K562 (cell line): Measurements from ENCODE around the gene DPH7. TPM values are rescaled to one million over a fixed set of nuclear protein-coding genes. Genes with fewer than 3 reads are reported as not detected.

Source experiments
- CREM ChIP-seq: IDR thresholded peaks from 2 replicates; pipeline ENCODE4 v1.6.1; 2014; ENCODE audit warnings: antibody characterized with exemption, low read depth
- CSDE1 ChIP-seq, 2 experiments: fragments of 450-650 bp; IDR thresholded peaks; 2 replicates each; pipeline ENCODE4 v1.6.1; 2016; ENCODE audit warnings: mild to moderate bottlenecking in 1 of 2
- EGR1 ChIP-seq: fragments of 450-650 bp; conservative IDR thresholded peaks from 2 replicates; pipeline ENCODE4 v1.6.1; 2017; ENCODE audit warnings: mild to moderate bottlenecking
- FOSL1 ChIP-seq: fragments of 200-800 bp; sonication (Bioruptor generic); conservative IDR thresholded peaks from 2 replicates; pipeline ENCODE4 v1.6.1; 2016; ENCODE audit warnings: missing genetic modification characterization, missing compliant biosample characterization
- GATAD2A ChIP-seq: fragments of 450-650 bp; IDR thresholded peaks from 2 replicates; pipeline ENCODE4 v1.6.1; 2017
- GTF2A2 ChIP-seq: IDR thresholded peaks from 2 replicates; pipeline ENCODE4 v1.6.1; 2016; ENCODE audit warnings: mild to moderate bottlenecking, missing genetic modification characterization, missing compliant biosample characterization
- HDAC8 ChIP-seq: fragments of 450-650 bp; IDR thresholded peaks from 2 replicates; pipeline ENCODE4 v1.6.1; 2016; ENCODE audit warnings: mild to moderate bottlenecking, missing genetic modification characterization, moderate library complexity, missing compliant biosample characterization
- HDGF ChIP-seq: fragments of 450-650 bp; IDR thresholded peaks from 2 replicates; pipeline ENCODE4 v1.6.1; 2016
- IFI16 ChIP-seq: fragments of 250-450 bp; sonication (Bioruptor Pico); IDR thresholded peaks from 2 replicates; pipeline ENCODE4 v2.1.2; 2022; ENCODE audit warnings: mild to moderate bottlenecking, inconsistent platforms
- MTF1 ChIP-seq: fragments of 250-450 bp; sonication (Bioruptor Pico); IDR thresholded peaks from 2 replicates; pipeline ENCODE4 v1.9.0; 2021; ENCODE audit warnings: moderate library complexity, mild to moderate bottlenecking, inconsistent platforms, borderline replicate concordance
- NFE2L1 ChIP-seq: fragments of 450-650 bp; IDR thresholded peaks from 2 replicates; pipeline ENCODE4 v1.6.1; 2016; ENCODE audit warnings: missing genetic modification characterization, low read depth, mild to moderate bottlenecking, missing compliant biosample characterization, moderate library complexity, borderline replicate concordance
- PTTG1 ChIP-seq: fragments of 450-650 bp; IDR thresholded peaks from 2 replicates; pipeline ENCODE4 v1.6.1; 2016; ENCODE audit warnings: low read depth, mild to moderate bottlenecking, missing genetic modification characterization, missing compliant biosample characterization
- RFX1 ChIP-seq: fragments of 450-650 bp; IDR thresholded peaks from 2 replicates; pipeline ENCODE4 v1.6.1; 2016; ENCODE audit warnings: mild to moderate bottlenecking, moderate library complexity
- RFX7 ChIP-seq: fragments of 250-450 bp; sonication (Bioruptor Pico); IDR thresholded peaks from 2 replicates; pipeline ENCODE4 v1.5.1; 2021; ENCODE audit warnings: mild to moderate bottlenecking
- TCFL5 ChIP-seq: fragments of 250-450 bp; sonication (Bioruptor Pico); conservative IDR thresholded peaks from 2 replicates; pipeline ENCODE4 v1.6.1; 2021; ENCODE audit warnings: mild to moderate bottlenecking, moderate library complexity, matching md5 sums
- TEAD1 ChIP-seq, 2 experiments: fragments of 450-650 bp in 1 of 2; sonication (generic) in 1 of 2; formaldehyde crosslinking; IDR thresholded peaks; 2 replicates each; pipeline versions ENCODE4 v1.4.0 to v1.8.0; 2020 to 2022; ENCODE audit warnings: mild to moderate bottlenecking in 2 of 2, missing genetic modification reagents in 1 of 2
- ZBTB17 ChIP-seq: fragments of 450-650 bp; formaldehyde crosslinking; IDR thresholded peaks from 2 replicates; pipeline ENCODE4 v1.4.0; 2020; ENCODE audit warnings: mild to moderate bottlenecking
- ZNF175 ChIP-seq: fragments of 200-800 bp; sonication (Bioruptor generic); IDR thresholded peaks from 2 replicates; pipeline ENCODE4 v1.6.1; 2016; ENCODE audit warnings: low read depth, mild to moderate bottlenecking, missing genetic modification characterization, missing compliant biosample characterization
- ZNF232 ChIP-seq: sonication (generic); formaldehyde crosslinking; IDR thresholded peaks from 2 replicates; pipeline ENCODE4 v1.8.0; 2022; ENCODE audit warnings: mild to moderate bottlenecking, missing genetic modification reagents
- ZNF77 ChIP-seq: fragments of 250-450 bp; sonication (Bioruptor Pico); IDR thresholded peaks from 2 replicates; pipeline ENCODE4 v1.5.0; 2020
- polyA plus RNA-seq, 8 experiments: library from polyadenylated mRNA; depleted of rRNA in 4 of 8; stranded (reverse) in 5 of 8; unstranded in 3 of 8; fragments of >200 nt; fragmentation: Nextera tagmentation in 2 of 8; fragmentation: Illumina TruSeq in 1 of 8; extraction: Ambion mirVana in 2 of 8; extraction: Trizol in 1 of 8; gene quantifications; 2 replicates each; pipeline versions ENCODE4 v1.2.1 to v1.2.3, GENCODE V29; 2011 to 2014; ENCODE audit warnings: inconsistent platforms in 1 of 8, missing spikeins in 1 of 8
- total RNA-seq, 7 experiments: library from RNA; depleted of rRNA in 6 of 7; stranded (reverse); fragments of >200 nt in 6 of 7; fragmentation: Illumina TruSeq in 2 of 7; extraction: Trizol in 2 of 7; gene quantifications; 2 replicates each; pipeline versions ENCODE4 v1.2.1 to v1.2.3, GENCODE V29; 2011 to 2021; ENCODE audit warnings: low replicate concordance in 1 of 7
- TF ChIP-seq, protein P1 (sequence below): sonication (generic); formaldehyde crosslinking; IDR thresholded peaks from 2 replicates; pipeline ENCODE4 v1.9.0; 2022; ENCODE audit warnings: mild to moderate bottlenecking, missing genetic modification reagents
- TF ChIP-seq, protein P2 (sequence below): fragments of 450-650 bp; IDR thresholded peaks from 2 replicates; pipeline ENCODE4 v1.6.1; 2017; ENCODE audit warnings: antibody characterized with exemption, mild to moderate bottlenecking
- TF ChIP-seq, protein P3 (sequence below), 3 experiments: IDR thresholded peaks in 2 of 3; conservative IDR thresholded peaks in 1 of 3; 2 replicates each; pipeline ENCODE4 v1.5.1; 2011 to 2012; ENCODE audit warnings: low read length in 3 of 3, mild to moderate bottlenecking in 3 of 3, control low read depth in 2 of 3, improper control_type of control experiment in 1 of 3, inconsistent platforms in 1 of 3, low read depth in 1 of 3, mixed read lengths in 1 of 3, moderate library complexity in 1 of 3; ENCODE audit not compliant: insufficient read depth in 2 of 3

The DPH7 gene
- total and polyA plus RNA-seq, 9 of the 15 experiments (the other 6 are each of a cell fraction or from before 2014, with no cell fraction given), result 13.9 to 68.6 (median 41.3) TPM

DNA sequence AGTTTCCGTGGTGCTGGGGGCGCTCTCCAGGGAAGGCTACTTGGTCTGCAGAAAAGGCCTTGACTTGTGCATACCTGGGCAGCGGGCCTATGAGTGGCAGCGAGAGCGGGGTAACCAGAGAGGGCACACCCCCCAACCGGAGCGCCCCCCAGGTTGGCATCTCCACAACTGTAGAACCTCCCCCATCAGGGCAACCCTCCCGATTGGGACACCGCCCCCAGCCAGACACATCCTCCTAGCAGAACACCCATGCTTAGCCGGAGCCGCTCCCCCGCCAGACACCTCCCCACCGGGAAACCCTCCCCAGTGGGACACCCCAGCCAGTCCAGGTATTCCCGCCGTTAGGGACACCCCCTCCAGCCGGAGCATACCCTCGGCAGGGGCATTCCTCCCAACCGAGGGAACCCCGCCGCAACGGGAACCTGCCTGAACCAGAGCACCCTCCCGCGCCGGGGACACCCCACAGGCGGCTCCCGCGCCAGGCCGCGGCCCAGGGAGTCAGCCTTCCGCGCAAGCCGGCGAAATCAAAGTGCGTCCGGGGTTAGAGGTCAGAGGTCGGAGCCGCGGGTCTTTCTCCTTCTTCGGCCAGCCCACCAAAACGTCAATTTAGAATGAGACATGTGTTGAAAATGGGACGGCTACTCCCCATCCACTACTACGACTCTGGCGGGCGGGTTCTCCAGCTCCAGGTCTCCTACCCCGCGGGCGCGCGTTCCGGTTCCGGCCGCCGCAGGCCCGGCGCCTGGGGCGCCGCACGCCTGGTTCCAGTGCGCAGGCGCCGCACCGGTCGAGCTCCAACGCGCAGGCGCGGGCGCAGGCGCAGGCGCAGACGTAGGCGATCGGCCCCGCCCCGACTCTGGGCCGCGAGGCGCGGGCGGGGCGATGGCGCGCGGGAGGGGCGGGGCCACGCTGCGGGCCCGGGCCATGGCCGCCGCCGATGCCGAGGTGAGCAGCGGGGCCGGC, 39.7 kb upstream of the DPH7 start, which contains the start of gene EHMT1 (continued):
- TF ChIP-seq, protein P1, sequence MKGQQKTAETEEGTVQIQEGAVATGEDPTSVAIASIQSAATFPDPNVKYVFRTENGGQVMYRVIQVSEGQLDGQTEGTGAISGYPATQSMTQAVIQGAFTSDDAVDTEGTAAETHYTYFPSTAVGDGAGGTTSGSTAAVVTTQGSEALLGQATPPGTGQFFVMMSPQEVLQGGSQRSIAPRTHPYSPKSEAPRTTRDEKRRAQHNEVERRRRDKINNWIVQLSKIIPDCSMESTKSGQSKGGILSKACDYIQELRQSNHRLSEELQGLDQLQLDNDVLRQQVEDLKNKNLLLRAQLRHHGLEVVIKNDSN (CRISPR knock-in tag), result no peak
- TF ChIP-seq NFE2L1 (tag) (no peak), CSDE1 (IDR thresholded peaks at IDR 0.05) (no peak), MTF1 (no peak), TCFL5 (CRISPR knock-in tag) (no peak), TEAD1 (CRISPR knock-in tag; IDR thresholded peaks at IDR 0.05) (peak in 1 of 2 experiments; percentile 14; a peak in 1 of 4 replicates), HDGF (no peak), GTF2A2 (no peak), RFX7 (no peak), RFX1 (no peak), ZNF232 (CRISPR knock-in tag) (no peak), PTTG1 (tag) (no peak), CREM (peak; percentile 95), EGR1 (no peak), FOSL1 (tag) (0 out of 2 replicates have a peak, but pooled peaks have one; percentile 32), ZNF77 (0 out of 2 replicates have a peak, but pooled peaks have one; percentile 53), ZBTB17 (peak; percentile 54; the same call in 1 of the 2 replicates), HDAC8 (tag) (no peak), ZNF175 (no peak), IFI16 (CRISPR knock-in tag) (no peak), GATAD2A (no peak)
- TF ChIP-seq, protein P2, sequence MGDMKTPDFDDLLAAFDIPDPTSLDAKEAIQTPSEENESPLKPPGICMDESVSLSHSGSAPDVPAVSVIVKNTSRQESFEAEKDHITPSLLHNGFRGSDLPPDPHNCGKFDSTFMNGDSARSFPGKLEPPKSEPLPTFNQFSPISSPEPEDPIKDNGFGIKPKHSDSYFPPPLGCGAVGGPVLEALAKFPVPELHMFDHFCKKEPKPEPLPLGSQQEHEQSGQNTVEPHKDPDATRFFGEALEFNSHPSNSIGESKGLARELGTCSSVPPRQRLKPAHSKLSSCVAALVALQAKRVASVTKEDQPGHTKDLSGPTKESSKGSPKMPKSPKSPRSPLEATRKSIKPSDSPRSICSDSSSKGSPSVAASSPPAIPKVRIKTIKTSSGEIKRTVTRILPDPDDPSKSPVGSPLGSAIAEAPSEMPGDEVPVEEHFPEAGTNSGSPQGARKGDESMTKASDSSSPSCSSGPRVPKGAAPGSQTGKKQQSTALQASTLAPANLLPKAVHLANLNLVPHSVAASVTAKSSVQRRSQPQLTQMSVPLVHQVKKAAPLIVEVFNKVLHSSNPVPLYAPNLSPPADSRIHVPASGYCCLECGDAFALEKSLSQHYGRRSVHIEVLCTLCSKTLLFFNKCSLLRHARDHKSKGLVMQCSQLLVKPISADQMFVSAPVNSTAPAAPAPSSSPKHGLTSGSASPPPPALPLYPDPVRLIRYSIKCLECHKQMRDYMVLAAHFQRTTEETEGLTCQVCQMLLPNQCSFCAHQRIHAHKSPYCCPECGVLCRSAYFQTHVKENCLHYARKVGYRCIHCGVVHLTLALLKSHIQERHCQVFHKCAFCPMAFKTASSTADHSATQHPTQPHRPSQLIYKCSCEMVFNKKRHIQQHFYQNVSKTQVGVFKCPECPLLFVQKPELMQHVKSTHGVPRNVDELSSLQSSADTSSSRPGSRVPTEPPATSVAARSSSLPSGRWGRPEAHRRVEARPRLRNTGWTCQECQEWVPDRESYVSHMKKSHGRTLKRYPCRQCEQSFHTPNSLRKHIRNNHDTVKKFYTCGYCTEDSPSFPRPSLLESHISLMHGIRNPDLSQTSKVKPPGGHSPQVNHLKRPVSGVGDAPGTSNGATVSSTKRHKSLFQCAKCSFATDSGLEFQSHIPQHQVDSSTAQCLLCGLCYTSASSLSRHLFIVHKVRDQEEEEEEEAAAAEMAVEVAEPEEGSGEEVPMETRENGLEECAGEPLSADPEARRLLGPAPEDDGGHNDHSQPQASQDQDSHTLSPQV, result peak; percentile 15; the same call in 1 of the 2 replicates
- TF ChIP-seq, protein P3, sequence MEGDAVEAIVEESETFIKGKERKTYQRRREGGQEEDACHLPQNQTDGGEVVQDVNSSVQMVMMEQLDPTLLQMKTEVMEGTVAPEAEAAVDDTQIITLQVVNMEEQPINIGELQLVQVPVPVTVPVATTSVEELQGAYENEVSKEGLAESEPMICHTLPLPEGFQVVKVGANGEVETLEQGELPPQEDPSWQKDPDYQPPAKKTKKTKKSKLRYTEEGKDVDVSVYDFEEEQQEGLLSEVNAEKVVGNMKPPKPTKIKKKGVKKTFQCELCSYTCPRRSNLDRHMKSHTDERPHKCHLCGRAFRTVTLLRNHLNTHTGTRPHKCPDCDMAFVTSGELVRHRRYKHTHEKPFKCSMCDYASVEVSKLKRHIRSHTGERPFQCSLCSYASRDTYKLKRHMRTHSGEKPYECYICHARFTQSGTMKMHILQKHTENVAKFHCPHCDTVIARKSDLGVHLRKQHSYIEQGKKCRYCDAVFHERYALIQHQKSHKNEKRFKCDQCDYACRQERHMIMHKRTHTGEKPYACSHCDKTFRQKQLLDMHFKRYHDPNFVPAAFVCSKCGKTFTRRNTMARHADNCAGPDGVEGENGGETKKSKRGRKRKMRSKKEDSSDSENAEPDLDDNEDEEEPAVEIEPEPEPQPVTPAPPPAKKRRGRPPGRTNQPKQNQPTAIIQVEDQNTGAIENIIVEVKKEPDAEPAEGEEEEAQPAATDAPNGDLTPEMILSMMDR (IDR thresholded peaks at IDR 0.05 in 2 of 3, conservative IDR thresholded peaks at IDR 0.05 in 1 of 3; ENCODE audit: insufficient read depth in 2 of 3, low read depth in 1 of 3, low read length in 3 of 3), result no peak
